M059J (cell line): ENCODE measurements around the gene SLC39A11. TPM values are rescaled to one million over a fixed set of nuclear protein-coding genes. Genes with fewer than 3 reads are reported as not detected.
"Not testable (repeated sequence)": the region's sequence is repeated elsewhere in the genome, so short reads cannot be mapped to it uniquely, and the experiment has no call there.

Source experiments
- DNase-seq: peaks from one replicate; pipeline ENCODE4 v3.0.0-alpha.2; 2012; ENCODE audit warnings: low read depth
- total RNA-seq: library from RNA; depleted of rRNA; stranded (reverse); fragments of >200 nt; shearing (Covaris generic); gene quantifications from 2 replicates; pipeline ENCODE4 v1.2.3, GENCODE V29; 2014

SLC39A11 gene
- total RNA-seq, 1 experiment from 2014 or later: 22.2 TPM

DNA sequence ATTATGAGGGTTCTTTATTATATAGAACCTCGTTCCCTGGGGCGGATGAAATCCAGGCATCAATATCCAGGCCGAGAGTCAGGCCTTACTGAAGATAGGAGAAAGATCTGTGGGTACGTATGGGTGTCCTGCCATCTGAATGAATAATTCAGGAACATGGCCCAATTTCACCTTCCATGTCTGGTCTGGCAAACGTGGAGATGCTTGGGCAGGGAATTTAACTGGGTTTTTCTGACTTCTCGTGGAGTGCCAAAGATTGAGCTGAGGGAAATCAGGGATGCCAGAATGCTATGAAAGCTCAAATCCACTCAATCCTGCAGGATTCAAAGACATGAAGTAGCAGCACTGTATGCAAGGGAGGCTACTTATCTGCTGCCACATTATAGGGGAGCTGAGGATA, 302.8 kb downstream of the SLC39A11 start:
- DNase-seq: no peak

DNA sequence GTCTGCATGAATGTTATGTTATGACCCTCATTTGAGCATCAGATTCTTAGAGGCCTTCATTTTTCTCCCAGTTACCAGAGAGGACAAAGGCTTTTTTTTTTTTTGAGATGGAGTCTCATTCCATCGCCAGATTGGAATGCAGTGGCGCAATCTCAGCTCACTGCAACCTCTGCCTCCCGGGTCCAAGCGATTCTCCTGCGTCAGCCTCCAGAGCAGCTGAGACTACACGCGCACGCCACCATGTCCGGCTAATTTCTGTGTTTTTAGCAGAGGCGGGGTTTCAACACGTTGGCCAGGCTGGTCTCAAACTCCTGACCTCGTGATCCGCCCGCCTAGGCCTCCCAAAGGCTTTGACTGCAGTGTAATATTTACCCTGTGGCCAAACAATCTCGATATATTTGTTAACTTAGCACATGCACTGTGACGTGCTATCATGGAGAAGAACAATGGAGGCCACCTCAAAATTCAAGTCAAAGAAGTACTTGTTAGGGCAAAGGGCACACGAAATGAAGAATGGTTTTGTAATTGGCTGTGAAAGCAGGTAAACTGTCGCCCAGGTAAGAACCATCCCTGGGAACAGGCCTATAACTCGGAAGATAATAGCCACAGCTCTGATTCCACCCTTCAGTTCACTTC, 303.4 kb downstream of the SLC39A11 start:
- DNase-seq: peak; percentile 33

DNA sequence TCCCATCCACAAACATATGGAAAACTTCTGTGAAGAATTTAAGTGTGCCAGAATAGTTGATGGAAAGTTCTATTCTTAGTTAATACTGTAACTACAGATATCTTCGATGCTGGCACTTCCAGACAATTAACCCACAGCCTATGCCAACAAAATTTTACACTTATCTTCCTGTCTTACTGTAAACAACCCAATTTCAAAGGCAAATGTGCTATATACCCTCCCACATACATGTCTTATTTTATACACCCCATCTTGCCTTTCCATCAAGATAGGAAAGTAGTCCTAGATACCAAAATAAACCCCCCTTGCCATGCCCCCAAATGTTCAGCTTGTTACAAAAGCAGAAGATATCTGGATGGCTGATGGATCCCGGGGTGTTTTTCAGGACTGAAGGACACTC, 306.3 kb downstream of the SLC39A11 start:
- DNase-seq: no peak

GRCh38 chr17:72782985-72783701, 309.3 kb downstream of the SLC39A11 start:
- no peak for DNase-seq

GRCh38 chr17:72782437-72782836, 310.1 kb downstream of the SLC39A11 start:
- not testable (repeated sequence) for DNase-seq

GRCh38 chr17:72778169-72779151, 314.0 kb downstream of the SLC39A11 start:
- DNase-seq: no peak

DNA sequence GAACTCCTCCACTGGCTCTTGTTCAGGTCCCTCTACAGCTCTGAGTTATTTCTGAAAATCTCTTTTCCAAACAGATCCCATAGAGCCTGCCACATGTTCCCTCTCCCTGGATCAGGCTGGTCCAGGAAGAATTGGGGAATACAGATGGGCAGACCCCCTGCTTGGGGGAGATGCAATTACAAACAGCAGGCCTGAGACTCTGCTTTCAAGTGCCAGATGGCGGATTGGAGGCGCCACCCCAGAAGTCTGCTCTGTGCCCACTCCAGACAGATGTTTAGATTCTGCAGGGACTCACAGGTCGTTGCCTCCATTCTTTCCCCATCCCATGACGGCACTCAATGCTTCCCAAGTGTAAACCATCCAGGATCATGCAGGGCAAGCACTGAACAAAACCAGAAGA, 316.6 kb downstream of the SLC39A11 start:
- no peak for DNase-seq

DNA sequence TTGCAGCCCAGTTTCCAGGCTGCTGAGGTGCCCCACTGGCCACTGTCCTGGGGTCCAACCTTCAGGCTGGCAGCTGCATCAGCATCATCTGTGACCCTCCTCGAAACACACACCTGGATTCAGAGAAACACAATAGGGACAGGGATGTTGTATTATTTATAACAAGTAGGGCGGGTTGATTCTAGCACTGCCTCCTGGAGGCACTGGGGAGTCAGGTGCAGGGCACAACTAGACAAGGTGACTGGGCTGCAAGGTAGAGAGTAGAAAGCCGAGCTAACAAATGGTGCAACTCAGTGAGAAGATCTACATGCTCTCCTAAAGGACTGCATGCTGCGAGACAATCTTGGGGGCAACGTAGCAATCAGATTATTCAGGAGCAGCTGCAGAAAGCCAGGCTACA, 317.3 kb downstream of the SLC39A11 start:
- no peak for DNase-seq

GRCh38 chr17:72774236-72774635, 318.3 kb downstream of the SLC39A11 start:
- no peak for DNase-seq

DNA sequence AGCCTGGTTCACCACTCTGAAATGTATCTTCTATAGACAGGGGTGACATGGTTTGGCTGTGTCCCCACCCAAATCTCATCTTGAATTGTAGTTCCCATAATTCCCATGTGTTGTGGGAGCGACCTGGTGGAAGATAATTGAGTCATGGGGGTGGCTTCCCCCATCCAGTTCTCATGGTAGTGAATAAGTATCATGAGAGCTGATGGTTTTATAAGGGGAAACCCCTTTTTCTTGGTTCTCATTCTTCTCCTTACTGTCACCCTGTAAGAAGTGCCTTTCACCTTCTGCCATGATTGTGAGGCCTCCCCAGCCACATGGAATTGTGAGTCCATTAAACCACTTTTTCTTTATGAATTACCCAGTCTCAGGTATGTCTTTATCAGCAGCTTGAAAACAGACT, 319.3 kb downstream of the SLC39A11 start:
- not testable (repeated sequence) for DNase-seq

DNA sequence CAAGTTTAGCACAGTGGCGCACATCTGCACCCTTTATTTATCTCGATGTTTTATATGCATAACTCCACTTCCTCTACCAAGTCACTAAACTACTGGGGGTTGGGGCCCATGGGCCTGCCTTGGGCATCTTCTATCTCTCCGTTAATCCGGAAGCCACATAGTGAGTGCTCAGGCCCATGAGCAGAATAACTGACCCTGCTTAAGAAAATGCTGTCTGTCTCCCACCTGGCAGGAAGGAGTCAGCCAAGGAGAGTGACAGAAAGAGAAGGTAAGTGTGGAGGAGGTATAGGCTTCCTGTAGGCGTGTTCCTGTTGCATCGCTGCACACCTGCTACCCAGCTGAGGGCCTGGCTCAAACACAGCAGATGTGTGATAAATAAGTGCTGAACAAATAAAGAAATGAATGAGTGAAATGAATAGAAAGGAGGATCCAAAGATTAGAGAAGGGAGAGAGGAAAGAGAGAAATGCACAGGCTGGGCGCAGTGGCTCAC, 320.1 kb downstream of the SLC39A11 start:
- DNase-seq: no peak

- no peak for DNase-seq
Observed at GRCh38 chr17:72771734-72772133, 320.8 kb downstream of the SLC39A11 start.

DNA sequence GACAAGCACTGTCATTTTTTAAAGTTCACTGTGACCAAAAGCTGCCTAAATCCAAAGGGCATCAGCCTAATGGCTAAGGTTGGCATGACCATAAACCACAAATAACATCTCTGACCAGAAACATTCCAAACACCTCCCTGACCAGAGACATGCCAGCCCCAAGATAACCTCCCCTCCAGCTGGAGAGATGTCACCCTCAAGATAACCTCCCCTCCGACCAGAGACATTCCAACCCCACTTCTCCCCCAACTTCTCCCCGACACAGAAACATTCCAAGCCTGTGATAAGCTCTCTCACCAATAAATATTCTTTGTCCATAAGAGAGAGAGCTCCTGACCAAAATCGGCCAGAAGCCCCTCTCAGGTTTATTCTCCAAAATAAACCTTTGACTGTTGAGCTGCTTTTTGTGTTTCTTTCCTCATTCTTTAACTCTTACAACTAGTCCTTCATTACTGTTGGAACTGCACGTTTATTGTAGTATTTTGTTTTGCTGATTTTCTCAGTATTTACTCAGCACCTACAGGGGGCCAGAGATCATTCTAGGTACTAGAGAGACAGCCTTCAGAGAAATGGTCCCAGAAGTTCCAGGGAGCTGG, 325.6 kb downstream of the SLC39A11 start:
- peak; percentile 56 for DNase-seq

DNA sequence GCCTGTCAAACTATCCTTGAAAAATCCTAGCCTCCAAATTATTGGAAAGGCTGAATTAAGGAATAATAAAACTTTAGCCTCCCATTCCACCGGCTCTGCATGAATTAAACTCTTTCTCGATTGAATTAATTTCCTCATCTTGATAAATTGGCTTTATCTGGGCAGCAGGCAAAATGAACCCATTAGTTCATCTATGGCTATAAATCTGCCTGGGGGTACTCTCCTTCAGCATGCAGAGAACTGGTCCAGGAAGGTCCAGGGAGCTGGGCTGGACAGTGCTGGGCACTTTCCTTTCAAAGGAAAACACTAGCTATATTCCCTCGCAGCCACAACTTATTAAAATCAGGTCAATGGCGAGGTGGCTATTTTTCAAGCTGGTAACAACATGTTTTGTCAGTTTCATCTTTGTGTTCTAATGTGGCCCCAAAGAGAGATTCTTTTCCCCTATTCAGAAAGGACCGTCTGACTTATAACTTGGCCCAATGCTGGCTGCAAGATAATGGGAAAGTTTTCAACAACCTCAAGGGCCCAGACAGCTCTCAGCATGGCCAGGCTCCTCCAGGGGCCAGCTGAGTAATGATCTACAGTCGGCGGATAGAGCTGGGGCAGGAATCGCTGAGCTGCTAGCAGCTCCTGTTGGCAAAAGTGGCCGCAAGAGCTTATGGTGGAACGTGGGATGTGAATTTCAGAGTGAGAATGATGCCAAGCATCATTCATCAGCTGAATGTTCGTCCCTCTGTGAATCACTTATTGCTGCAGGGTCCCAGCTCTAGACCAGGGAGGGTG, 326.9 kb downstream of the SLC39A11 start:
- no peak for DNase-seq

GRCh38 chr17:72764632-72765041, 327.9 kb downstream of the SLC39A11 start:
- peak; percentile 84 for DNase-seq

- DNase-seq: no peak
Observed at GRCh38 chr17:72763981-72764380, 328.5 kb downstream of the SLC39A11 start.

GRCh38 chr17:72761893-72762575, 330.5 kb downstream of the SLC39A11 start:
- not testable (repeated sequence) for DNase-seq

DNA sequence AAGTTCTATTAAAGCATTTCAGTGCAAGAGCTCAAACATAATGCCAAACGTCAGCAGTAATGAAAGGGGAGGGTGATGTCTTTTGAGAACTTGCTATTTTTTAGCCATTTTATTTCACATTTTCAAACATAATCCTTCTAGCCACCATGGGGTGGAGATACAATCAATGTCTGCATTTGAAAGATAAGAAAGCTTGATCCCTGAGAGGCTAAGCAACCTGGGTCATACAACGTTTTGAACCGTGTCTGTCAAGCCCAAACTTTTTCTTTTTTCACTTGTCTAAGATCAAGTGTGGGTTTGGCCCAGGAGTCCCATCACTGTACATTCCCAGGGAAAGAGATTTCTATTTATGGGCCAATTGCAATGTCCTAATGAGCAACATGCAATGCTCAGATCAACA, 331.1 kb downstream of the SLC39A11 start:
- DNase-seq: no peak

DNA sequence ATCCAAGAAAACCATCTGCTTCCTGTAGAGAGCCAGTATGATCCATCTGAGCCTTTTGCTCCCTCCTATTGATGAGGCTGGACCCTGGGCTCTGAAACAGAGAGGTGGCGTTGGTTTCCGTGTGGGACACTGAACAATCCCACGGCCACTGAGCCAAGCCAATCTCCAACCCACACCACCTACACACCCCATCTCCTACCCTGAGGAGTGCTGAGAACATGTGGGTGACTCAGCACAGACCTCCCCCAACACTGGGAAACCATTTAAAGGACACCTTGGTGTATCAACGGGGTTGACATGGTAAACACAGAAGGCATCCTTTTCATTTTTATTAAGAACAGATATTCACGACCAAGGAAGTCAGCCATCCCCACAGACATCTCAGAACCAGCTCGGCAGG, 332.1 kb downstream of the SLC39A11 start:
- DNase-seq: no peak

- DNase-seq: no peak
Observed at GRCh38 chr17:72759301-72759700, 333.2 kb downstream of the SLC39A11 start.
